Putamen (tissue), 1 donor: Measurements from ENCODE around the gene DHRS7B.

Source experiments
- DNase-seq: peaks from one replicate; pipeline ENCODE4 v3.0.0-alpha.2; 2016; ENCODE audit warnings: low spot score

The DHRS7B gene

DNA sequence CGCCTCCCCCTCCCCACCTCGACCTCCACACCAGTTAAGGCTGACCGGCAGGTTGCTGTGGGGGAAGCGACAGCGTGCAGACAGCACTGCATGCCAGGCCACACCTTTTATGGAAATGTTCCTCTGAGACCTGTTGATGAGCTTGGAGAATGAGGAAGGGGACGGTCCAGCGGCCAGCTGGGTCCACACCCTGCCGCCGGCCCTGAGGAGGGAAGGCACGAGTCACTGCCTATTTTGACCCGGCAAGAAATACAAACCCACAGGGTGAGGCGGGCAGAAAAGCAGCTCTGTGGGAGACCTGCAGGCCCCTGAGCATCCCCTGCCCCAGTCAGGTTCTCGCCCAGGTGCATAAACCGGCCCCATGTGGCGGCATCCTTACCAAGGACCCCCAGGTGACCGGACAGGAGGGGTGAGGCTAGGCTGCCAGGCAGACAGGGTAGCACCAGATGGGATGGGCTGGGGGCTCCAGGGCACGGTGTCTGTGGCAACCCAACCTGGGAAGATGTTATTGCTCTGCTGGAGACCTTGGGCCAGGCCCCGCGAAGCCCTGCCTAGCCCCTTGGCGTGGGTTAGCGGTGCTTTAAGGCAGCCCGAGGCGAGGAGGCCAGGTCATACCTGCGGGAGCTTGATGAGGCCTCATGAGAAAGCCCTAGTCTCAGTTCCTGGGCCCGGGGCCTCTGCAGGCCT, 113.7 kb downstream of the DHRS7B start:
- DNase-seq, result no peak
